ENCODE data around the gene HS2ST1.

The HS2ST1 gene

DNA sequence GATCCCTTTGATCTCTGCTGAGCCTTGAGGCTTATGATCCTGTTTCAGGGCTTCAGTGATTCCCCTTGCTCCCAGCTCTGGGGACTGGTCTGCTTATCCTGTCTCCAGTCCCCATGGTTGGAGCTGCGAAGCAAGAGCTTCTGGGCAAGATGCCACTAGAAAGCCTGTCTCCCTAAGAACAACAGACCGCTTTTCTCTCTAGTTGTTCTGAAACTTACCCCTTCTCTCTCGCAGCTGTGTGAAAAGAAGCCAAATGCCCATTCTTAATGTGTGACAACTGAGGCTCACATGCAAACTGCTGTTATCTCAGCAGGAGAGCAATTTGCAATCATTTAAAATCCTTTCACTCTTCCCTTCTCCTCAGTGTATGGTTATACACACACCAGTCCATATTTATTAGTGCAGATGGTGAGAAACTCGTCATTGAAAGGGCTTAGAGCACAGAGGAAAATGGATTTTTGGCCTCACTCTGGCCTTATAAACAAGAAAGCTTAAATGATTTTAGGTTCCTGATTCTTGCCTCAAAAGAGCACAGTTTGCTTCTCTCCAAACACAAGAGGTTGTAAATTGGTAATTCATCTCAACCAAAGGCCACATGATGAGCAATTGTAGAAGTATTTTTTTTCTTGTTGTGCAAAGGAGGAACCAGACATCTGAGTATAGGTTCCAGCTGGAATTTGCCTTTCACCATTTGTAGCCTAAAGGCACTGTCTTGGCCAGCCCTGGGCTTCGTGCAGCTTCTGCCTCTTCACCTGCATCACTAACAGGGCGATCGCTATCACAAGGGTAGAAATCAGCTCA is 235.0 kb downstream of the HS2ST1 start:
- FAIRE-seq (no peak), DNase-seq (ENCODE audit: insufficient read length) (no peak)
- no peak for TF ChIP-seq TAF1 (IDR thresholded peaks at IDR 0.05; ENCODE audit: borderline replicate concordance, low read depth, low read length)
- no peak for TF ChIP-seq POLR2AphosphoS5 (IDR thresholded peaks at IDR 0.05; ENCODE audit: low read depth, low read length)
- TF ChIP-seq POLR2A (IDR thresholded peaks at IDR 0.05; ENCODE audit: low read depth, low read length), result no peak

DNA sequence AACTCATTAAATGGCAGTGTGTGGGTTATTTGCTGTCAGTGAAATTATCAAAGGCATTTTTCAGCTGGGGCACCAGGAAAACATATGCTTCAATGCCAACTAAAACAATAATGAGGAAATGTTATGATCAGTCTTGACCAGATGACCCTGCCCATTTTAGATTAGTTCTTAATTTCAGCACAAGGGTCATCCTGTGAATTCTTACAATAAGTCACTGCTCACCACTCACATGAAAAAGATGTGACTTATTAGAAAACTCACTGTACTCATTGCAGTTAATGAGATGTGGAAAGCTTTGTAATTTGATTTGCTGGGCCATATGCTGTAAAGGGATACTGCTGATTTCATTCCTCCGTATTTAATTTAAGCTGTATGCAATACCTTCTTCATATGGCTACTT is 235.7 kb downstream of the HS2ST1 start:
- no peak for TF ChIP-seq POLR2AphosphoS5 (IDR thresholded peaks at IDR 0.05; ENCODE audit: low read depth, low read length)
- TF ChIP-seq TAF1 (IDR thresholded peaks at IDR 0.05; ENCODE audit: borderline replicate concordance, low read depth, low read length), result no peak
- TF ChIP-seq POLR2A (IDR thresholded peaks at IDR 0.05; ENCODE audit: low read depth, low read length), result no peak
- DNase-seq (ENCODE audit: insufficient read length) (no peak), FAIRE-seq (no peak)

DNA sequence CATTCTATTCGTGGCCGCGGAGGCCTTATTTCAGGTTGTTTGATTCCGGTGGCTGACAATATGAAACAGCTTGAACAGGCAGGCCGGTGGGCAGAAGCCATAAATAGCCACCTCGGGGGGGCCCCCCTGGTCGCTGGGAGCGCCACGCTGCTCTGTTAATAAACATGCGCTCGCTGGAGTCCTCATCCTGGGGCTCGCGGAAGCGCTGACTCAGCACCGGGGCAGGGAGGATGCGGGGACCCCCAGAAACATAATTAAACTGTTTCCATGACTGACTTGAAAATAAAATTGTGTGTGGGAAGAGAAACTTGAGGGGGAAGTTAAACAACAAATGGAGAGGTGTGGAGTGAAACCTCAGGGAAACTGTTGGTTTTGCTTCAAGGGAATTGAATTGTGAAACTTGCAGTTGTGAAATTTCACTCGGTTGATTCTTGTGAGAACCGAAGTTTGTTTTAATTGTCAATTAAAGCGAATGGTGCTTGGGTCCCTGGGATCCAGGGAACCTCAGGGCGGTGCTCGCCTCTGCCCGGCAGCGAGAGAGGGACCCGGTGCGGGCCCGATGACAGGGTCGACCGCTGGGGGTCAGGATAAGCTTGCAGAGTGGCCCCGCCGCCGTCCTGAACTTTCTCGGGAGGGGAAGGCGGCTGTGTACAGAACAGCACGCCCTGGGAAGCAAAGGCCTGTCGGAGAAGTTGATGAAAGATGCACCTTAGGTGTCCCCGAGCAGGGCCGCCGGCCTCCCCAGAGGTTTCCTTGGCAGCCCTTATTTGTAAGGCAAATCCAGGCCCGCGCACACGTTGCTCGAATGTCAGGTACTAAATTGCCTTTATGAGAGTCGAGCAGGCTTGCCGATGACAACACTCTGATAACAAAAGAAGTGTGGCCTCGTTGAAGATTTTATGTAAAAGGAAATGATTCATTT is 237.3 kb downstream of the HS2ST1 start:
- DNase-seq (ENCODE audit: insufficient read length) (peak; percentile 47), FAIRE-seq (peak; percentile 74)

DNA sequence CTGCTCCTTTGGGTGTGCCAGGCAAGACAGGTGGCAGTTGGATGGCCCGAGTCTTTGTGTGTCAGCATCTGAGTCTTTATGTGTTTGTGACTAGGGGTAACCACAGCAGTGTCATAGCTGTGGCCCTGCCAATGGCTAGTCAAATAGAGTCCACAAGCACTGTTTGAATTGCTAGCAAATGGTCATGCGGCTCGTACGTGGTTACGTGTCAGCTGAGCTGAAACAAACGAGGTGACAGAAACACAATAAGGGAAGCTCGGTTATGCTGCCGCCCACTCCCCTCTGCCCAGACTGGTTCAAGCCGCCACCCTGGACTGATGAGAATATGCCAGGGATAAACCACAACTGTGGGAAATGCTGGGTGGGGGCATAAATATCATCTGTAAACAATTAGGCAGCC is 239.9 kb downstream of the HS2ST1 start:
- no peak for DNase-seq (ENCODE audit: insufficient read length)
- TF ChIP-seq POLR2AphosphoS5 (IDR thresholded peaks at IDR 0.05; ENCODE audit: low read depth, low read length) (no peak), TAF1 (IDR thresholded peaks at IDR 0.05; ENCODE audit: borderline replicate concordance, low read depth, low read length) (no peak), POLR2A (IDR thresholded peaks at IDR 0.05; ENCODE audit: low read depth, low read length) (no peak)
- FAIRE-seq, result no peak

More for the DNA sequence above, 237.3 kb downstream of the HS2ST1 start:
- TF ChIP-seq POLR2A (IDR thresholded peaks at IDR 0.05; ENCODE audit: low read depth, low read length), result no peak
- no peak for TF ChIP-seq POLR2AphosphoS5 (IDR thresholded peaks at IDR 0.05; ENCODE audit: low read depth, low read length)
- no peak for TF ChIP-seq TAF1 (IDR thresholded peaks at IDR 0.05; ENCODE audit: borderline replicate concordance, low read depth, low read length)

DNA sequence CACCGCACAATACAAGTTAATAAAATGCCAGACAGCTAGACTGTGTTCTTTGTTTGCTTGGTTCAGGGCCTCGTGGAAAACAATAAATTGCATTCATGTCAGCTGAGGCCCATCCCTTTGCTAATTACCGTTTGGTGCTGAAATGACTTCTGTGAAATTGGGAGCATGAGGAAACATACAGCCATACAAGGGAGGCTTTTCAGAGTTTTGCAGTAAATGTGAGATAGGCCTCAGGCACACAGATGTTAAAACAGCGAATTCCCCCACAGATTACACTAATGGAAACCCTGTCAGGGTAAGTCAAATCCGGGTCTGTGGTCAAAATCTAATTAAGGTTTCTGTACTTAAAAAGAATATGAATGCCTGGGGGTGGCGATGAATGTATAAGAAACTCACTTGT is 240.7 kb downstream of the HS2ST1 start:
- FAIRE-seq, result no peak

DNA sequence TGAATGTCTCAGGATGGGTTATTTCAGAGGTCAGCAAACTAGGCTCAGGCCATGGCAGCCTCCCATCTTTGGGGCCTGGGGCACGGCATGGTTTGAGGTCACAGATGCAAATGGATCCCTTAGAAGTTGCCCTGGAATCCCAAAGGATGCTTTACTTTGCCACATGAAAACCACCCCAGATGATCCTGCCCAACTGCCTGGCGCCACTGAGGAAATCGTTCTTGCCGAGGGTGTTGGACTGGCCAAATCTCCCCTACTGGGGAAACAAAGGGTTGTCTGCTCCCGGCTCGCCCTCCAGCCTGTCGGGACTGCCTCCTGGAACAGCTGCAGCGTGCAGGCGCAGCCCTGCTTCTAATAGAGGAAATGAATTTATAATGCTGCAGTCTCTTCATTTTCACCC is 241.2 kb downstream of the HS2ST1 start:
- FAIRE-seq (no peak), DNase-seq (ENCODE audit: insufficient read length) (no peak)
- TF ChIP-seq TAF1 (IDR thresholded peaks at IDR 0.05; ENCODE audit: borderline replicate concordance, low read depth, low read length), result no peak
- no peak for TF ChIP-seq POLR2AphosphoS5 (IDR thresholded peaks at IDR 0.05; ENCODE audit: low read depth, low read length)
- TF ChIP-seq POLR2A (IDR thresholded peaks at IDR 0.05; ENCODE audit: low read depth, low read length), result no peak

More for the DNA sequence above, 240.7 kb downstream of the HS2ST1 start:
- no peak for DNase-seq (ENCODE audit: insufficient read length)
- no peak for TF ChIP-seq TAF1 (IDR thresholded peaks at IDR 0.05; ENCODE audit: borderline replicate concordance, low read depth, low read length)
- no peak for TF ChIP-seq POLR2AphosphoS5 (IDR thresholded peaks at IDR 0.05; ENCODE audit: low read depth, low read length)
- no peak for TF ChIP-seq POLR2A (IDR thresholded peaks at IDR 0.05; ENCODE audit: low read depth, low read length)

DNA sequence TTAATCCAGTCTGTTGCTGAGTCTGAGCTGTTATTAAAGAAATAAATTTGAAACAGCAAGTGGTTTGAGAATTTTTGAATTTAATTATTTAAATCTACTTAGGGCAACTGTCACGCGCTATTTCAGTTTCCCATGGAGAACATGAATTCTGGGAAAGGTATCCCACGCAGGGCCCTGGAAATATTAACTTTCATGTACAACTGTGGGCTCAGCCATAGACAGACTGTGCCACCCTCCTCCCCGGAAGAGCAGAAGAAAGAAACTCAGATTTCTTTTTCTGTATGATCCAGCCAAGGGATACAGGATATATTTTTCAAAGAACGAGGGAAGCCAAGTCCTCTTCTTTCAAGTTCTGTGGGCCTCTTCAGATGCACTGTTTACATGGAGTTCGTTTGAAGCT is 241.7 kb downstream of the HS2ST1 start:
- FAIRE-seq (no peak), DNase-seq (ENCODE audit: insufficient read length) (no peak)
- TF ChIP-seq POLR2A (IDR thresholded peaks at IDR 0.05; ENCODE audit: low read depth, low read length), result no peak
- TF ChIP-seq POLR2AphosphoS5 (IDR thresholded peaks at IDR 0.05; ENCODE audit: low read depth, low read length), result no peak
- no peak for TF ChIP-seq TAF1 (IDR thresholded peaks at IDR 0.05; ENCODE audit: borderline replicate concordance, low read depth, low read length)

DNA sequence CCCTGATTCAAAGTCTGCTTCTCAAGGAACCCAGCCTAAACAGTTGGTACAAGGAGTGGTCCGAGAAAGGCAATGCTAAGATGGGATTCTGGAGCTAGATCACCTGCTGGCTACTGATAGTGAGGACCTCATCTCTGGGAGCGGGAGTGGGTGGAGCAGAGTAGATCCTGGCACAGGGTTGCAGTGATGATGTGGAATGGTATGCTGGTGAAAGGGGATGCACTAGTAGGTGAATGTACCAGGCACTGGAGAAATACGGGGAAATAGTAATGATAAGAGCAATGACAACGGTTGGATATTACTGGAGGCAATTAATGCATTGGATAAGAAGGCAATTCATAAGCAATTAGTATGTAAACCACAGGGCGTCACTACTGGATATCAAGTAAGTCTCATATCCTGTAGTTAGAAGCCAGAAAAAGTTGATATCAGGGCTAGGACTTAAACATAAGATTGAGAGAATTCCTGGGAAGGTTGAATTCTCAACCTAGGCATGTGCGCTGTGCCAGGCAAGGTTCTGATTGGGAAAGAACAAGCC is 245.0 kb downstream of the HS2ST1 start:
- FAIRE-seq (no peak), DNase-seq (ENCODE audit: insufficient read length) (no peak)
- TF ChIP-seq POLR2A (IDR thresholded peaks at IDR 0.05; ENCODE audit: low read depth, low read length), result no peak
- TF ChIP-seq POLR2AphosphoS5 (IDR thresholded peaks at IDR 0.05; ENCODE audit: low read depth, low read length), result no peak
- TF ChIP-seq TAF1 (IDR thresholded peaks at IDR 0.05; ENCODE audit: borderline replicate concordance, low read depth, low read length), result no peak
